GM20000 (cell line): ENCODE measurements around the gene ENO1.
"Not testable (repeated sequence)": the region's sequence is repeated elsewhere in the genome, so short reads cannot be mapped to it uniquely, and the experiment has no call there.

Experiments used
- DNase-seq: peaks from one replicate; pipeline ENCODE4 v3.0.0; 2012; ENCODE audit warnings: low spot score
- TF ChIP-seq, protein P1 (sequence below): IDR thresholded peaks from 2 replicates; pipeline ENCODE4 v1.5.1; 2012; ENCODE audit warnings: mild to moderate bottlenecking, control low read depth; ENCODE audit errors: extremely low read depth, missing control alignments

Gene ENO1

DNA sequence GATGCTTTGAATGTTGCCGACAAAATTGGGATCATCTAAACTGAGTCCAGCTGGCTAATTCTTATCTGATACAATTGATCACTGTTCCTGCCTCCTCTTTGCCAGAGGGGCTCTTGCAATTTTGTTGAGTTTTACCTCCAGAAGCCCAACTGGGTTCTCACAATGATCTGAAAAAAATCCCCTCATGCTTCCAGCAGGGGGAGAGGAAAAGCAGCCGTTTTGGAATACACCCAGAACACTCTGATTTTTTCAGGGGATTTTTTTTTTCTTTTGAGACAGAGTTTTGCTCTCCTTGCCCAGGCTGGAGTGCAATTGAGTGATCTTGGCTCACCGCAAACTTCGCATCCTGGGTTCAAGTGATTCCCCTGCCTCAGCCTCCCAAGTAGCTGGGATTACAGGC lies 47.1 kb downstream of the ENO1 start:
- TF ChIP-seq, protein P1, sequence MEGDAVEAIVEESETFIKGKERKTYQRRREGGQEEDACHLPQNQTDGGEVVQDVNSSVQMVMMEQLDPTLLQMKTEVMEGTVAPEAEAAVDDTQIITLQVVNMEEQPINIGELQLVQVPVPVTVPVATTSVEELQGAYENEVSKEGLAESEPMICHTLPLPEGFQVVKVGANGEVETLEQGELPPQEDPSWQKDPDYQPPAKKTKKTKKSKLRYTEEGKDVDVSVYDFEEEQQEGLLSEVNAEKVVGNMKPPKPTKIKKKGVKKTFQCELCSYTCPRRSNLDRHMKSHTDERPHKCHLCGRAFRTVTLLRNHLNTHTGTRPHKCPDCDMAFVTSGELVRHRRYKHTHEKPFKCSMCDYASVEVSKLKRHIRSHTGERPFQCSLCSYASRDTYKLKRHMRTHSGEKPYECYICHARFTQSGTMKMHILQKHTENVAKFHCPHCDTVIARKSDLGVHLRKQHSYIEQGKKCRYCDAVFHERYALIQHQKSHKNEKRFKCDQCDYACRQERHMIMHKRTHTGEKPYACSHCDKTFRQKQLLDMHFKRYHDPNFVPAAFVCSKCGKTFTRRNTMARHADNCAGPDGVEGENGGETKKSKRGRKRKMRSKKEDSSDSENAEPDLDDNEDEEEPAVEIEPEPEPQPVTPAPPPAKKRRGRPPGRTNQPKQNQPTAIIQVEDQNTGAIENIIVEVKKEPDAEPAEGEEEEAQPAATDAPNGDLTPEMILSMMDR: no peak
- DNase-seq: no peak

DNA sequence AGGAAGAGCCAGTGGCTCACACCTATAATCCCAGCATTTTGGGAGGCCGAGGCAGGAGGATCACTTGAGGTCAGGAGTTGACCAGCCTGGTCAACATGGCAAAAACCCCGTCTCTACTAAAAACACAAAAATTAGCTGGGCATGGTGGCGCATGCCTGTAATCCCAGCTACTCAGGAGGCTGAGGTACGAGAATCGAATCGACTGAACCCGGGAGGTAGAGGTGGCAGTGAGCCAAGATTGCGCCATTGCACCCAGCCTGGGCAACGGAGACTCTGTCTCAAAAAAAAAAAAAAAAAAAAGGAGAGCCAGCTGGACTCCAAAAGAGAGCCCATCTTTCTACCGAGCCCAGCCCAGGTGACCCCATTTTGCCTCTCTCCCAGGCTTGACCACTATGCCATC lies 47.8 kb downstream of the ENO1 start:
- not testable (repeated sequence) for DNase-seq

DNA sequence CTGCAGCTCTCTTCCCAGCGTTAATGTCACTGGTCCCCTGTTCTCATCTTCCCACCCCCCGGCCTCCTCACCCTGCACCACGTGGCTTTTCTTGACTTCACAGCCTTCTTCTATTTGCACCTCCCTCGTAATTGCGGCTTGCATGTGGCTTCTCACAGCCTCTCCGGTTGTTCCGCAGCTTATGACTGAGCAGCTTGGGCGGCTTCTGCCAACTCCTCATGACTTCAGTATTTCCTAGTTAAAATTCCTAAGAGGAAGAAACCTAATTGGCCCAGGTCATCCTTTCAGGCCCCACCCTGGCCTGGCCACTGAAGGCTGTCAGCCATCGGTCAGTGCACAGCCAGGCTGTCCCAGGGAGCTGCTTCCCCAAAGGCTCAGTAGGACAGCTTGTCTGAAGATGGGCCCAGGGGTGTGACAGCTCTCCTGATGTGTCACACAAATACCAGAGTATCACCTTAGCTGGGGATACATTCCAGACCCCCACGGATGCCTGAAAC lies 52.5 kb downstream of the ENO1 start:
- TF ChIP-seq, protein P1: no peak
- DNase-seq: no peak

DNA sequence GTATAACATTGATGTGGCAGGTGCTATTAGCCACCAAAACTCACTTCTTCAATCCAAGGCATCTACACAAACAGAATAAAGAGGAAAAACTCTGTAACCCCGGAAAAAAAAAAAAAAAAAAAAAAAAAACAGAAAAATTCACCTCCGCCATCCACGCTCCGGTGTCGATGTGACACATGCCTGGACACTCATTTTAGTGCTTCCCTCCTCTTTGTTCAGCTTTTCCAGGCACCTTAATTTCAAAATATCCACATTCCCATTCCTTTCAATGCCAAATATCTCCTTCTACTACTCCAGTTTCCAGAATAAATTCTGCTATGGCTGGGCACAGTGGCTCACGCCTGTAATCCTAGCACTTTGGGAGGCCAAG lies 55.2 kb downstream of the ENO1 start:
- TF ChIP-seq, protein P1: no peak
- no peak for DNase-seq

DNA sequence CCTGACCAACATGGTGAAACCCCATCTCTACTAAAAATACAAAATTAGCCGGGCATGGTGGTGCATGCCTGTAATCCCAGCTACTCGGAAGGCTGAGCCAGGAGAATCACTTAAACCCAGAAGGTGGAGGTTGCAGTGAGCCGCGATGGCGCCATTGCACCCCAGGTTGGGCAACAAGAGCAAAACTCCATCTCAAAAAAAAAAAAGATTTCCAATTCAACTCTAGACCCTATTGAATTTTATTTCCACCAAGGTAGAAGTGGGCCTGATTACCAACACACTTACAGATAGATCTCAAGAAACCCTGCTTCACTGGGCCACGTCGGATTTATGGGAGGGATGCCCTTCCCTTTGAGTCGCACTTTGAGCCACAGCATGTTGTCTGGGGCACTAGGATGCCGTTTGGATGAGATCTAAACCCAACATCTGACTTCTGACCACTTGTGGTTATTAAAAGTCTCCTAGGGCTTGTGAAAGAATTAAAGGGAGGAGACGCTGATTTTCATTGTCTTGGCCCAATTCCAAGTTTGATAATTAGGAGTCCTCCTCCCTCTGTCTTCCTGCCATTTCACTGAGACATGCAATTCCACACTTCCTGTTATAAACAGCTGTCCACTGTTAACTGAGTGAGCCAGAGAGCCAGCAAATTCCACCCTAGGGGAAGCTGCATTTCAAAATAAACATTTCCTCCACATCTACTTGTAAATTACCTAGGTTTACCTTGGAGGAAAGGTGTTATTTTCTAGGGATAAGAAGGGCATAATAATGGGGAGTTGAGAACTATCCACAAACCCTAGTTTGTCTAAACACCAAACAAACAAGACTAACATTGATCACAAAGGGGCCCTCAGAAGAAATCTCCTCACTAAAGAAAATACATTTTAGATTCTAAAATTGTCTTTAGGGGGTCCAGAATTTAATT lies 55.9 kb downstream of the ENO1 start:
- DNase-seq: no peak
- TF ChIP-seq, protein P1: no peak

DNA sequence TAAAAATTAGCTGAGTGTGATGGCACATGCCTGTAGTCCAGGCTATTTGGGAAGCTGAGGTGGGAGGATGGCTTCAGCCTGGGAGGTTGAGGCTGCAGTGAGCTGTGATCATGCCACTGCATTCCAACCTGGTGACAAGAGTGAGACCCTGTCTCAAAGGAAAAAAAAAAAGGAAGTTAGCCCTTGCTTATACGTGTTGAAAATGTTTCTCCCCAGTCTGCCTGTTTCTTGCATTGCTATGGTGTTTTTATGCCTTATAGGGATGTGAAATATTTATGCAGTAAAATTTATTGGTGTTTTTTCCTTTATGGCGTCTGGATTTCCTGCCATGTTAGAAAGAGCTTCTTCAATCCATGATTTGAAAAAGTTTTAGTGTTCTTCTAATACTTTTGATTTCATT lies 57.4 kb downstream of the ENO1 start:
- TF ChIP-seq, protein P1: no peak
- no peak for DNase-seq

DNA sequence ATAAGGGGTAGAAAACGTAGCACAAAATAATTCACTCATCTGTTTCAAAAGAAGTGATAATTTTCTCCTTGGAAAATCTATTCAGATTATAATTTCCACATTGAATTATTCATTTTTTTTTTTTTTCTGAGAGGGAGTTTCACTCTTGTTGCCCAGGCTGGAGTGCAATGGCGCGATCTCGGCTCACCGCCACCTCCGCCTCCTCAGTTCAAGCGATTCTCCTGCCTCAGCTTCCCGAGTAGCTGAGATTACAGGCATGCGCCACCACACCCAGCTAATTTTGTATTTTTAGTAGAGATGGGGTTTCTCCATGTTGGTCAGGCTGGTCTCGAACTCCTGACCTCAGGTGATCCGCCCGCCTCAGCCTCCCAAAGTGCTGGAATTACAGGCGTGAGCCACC lies 59.7 kb downstream of the ENO1 start:
- DNase-seq: not testable (repeated sequence)

DNA sequence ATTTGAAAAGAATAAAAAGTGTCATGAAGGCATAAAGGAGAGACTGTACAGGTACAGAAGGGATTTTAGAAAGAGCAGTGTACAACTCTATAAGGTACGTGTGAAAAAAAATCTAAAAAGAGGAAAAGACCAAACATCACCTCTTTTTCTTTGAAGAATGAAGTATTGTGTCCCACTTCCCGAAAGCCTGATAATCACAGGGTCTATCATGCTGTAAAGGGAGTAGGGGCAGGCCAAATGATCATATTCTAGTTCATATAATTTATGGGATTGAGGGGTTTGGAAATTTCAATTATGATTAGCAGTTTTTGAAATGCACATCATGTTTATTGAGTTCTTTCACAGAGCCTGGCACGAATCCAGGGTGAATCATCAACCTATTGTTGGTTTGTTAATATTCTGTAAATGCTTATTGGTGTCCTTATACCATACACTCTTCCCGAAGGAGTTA lies 60.1 kb downstream of the ENO1 start:
- TF ChIP-seq, protein P1: no peak
- no peak for DNase-seq
